ENCODE results near the gene ANO10.
"Not testable (repeated sequence)": the region's sequence is repeated elsewhere in the genome, so short reads cannot be mapped to it uniquely, and the experiment has no call there.

ANO10 gene

GRCh38 chr3:43366885-43367284, 254.9 kb downstream of the ANO10 start:
- no peak for DNase-seq

DNA sequence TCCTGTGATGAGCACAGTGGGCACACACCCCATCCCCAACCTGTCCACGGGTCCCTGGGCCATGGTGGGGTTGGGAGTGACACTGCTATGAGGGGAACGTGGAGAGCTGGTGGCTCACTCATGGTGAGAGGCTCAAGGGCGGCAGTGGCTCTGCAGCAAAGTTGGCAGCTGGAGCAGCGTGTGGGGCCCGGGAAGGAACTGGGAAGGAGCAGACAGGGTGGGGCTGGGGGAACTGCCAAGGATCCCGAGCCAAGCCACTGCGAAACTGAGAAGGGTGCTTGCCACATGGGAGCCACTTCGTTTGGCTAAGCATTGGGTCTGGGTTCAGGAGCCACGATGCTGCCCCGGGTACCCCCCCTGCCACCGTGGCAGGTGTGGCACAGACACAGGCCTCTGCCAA, 255.3 kb downstream of the ANO10 start:
- DNase-seq, result no peak

DNA sequence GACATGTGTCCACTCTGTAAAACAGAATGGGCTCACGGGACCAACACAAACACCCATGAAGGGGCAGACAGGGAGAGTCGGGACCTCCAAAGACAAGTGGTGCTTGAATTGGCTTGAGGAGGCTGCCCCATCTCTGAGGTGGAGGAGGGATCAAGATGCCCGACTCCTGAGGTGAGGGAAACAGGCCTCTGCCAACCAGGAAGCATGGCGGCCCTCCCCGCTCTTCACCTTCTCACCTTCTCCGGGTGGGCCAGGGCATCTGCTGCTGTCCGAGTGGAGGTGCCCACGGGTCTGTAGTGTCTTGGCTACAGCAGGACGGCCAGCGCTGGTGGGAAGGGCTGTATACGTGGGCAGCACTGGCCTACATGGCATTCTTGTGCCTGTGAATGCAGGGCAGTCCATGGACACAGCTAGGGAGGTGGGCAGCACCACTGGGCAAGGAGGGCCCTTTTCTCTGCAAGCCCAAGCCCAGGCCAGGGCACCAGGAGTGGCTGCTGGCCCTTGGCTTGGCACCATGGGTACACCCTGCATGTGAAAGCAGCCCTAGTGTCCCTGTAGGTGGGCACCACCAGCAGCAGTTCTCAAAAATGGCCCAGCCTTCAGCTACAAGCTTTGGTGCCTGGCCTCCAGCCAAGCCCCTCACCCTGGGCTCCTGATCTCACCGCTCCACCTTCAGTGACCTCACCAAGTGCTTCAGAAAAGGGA, 256.1 kb downstream of the ANO10 start:
- no peak for DNase-seq

GRCh38 chr3:43364926-43365325, 256.9 kb downstream of the ANO10 start:
- no peak for DNase-seq

DNA sequence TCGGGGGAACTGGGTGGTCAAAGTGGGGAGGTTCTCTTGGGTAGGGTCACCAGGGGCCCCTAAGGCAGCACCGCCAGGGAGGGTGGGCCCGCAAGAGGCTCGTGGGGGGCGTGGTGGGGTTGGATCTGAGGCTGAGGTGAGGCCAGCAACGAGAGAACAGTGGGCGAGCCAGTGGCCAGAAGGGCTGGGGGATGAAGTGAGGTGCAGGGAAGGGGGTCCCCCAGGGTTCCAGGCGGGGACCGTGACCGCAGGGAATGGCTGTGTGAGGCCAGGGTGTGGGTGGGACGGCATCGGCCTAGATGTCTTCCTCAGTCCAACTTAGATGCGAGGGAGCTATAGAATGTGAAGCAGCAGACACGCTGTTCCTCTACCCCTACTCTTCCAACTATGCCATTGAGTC, 257.3 kb downstream of the ANO10 start:
- no peak for DNase-seq

GRCh38 chr3:43363621-43364266, 258.1 kb downstream of the ANO10 start:
- DNase-seq, result no peak

DNA sequence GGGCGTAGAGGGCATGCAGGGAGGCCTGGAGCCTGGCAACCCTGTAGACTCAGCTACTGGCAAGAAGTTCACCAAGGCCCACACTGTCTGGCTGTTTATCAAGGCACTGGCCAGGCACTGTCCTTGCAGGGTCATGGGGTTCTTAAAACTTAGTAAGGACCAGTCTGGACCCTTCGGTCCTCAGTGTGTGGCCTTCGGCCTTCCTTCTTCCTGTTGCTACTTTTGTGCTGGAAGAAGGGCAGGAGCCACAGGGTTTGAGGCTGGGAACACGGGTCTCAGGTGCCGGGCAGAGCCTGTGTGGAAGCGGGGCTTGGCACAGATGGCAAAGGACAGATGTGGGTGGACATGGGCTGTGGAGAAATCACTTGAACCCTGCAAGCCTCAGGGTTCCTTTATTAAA, 258.9 kb downstream of the ANO10 start:
- no peak for DNase-seq

DNA sequence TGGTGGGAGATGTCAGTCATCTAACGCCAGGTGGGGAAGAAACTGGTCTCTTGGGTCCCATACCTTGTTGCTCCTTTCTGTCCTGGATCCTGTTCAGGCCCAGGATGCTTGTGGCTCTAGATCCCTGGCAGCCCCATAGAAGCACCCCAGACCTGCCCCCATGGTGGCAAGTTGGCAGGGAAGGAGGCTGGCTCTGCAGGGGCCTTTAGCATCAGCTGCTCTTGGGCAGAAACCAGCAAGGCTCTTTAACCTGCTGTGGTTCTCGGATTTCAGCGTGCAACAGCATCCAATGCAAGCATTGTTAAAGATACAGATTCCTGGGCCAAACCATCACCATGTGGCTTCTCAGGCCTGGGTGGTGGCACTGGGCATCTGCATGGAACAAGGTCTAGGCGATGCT, 259.6 kb downstream of the ANO10 start:
- no peak for DNase-seq

GRCh38 chr3:43361077-43361476, 260.7 kb downstream of the ANO10 start:
- DNase-seq, result no peak

GRCh38 chr3:43356033-43356432, 265.8 kb downstream of the ANO10 start:
- not testable (repeated sequence) for DNase-seq

DNA sequence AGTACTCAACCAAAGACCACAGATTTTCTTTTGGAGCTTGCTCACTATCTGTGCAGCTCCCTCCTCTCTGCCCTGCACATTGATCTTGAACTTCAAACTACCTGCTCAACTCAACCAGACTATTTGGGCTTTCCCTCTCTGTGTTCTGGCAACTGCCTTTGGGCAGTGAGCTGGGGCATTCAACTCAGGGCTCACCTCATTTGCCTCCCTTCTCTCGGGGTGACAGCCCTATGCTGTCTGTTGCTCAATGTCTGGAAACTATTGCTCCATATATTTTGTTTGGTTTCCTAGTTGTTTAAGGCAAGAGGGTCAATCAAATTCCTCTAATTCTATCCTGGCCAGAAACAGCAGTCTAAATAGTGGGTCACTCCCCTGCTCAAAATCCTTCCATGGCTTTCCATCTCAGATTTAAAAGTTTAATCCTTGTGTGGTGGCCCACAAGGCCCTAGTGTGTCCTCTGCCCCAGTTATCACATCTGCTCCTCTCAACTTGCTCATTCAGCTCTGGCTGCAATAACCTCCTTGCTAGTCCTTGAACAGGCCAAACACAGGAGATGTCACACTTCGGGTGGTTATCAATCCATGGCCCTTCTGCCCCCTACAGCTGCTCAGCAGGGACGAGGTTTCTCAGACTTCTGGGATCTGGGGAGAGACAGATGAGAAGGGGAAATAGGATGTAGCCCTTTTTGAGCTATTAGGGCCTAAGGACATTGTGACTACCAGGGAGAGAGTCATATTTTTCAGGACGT, 267.7 kb downstream of the ANO10 start:
- no peak for DNase-seq

- no peak for DNase-seq
Observed at GRCh38 chr3:43353393-43353792, 268.4 kb downstream of the ANO10 start.

- DNase-seq, result no peak
Observed at GRCh38 chr3:43349716-43350115, 272.1 kb downstream of the ANO10 start.

DNA sequence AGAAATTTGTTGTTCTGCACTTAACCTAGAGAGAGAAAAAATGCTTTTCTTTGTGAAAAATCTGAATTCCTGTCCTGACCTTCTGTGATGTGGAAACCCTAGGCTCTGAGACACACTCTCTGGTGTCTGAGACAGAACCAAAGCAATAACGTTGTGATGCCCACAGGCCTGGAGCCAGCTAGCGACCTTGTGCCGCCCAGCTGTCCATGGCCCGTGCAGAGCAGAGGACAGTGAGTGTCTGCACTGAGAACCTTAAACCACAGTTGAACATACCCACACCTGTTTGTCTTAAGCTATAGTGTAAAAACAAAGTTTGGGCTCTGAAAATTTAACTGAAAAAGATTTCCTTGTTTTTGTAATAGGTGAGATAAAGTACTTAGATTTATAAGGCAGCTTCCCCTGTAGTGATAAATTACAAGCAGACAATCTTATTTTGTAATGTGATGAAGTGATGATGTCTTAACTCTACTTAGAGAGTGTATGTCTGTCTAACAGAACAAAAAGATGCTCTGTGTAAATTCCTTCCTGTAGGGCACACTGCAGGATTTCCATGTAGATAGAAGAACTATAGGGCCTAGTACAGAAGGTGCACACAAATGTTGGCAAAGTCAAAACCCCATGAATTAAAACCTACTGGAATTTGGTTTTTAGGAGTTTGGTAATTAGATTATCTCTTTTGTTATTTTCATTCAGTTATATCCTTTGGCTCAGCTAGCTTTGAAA, 272.8 kb downstream of the ANO10 start:
- no peak for DNase-seq

DNA sequence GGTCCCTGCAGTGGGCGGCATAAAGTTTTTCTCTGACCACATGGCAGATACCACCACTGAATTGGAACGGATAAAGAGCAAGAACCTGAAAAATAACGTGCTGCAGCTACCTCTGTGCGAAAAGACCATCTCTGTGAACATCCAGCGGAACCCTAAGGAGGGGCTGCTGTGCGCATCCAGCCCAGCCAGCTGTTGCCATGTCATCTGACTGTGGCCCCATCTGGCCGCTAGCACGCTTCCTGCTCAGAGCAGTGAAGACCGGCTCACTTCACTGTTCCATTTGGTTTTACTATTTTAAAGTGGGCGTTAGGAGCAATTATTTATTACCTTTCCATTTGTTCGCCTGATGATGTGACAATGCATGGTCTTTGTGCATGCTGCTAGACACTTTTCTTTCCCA, 273.5 kb downstream of the ANO10 start:
- DNase-seq, result no peak

DNA sequence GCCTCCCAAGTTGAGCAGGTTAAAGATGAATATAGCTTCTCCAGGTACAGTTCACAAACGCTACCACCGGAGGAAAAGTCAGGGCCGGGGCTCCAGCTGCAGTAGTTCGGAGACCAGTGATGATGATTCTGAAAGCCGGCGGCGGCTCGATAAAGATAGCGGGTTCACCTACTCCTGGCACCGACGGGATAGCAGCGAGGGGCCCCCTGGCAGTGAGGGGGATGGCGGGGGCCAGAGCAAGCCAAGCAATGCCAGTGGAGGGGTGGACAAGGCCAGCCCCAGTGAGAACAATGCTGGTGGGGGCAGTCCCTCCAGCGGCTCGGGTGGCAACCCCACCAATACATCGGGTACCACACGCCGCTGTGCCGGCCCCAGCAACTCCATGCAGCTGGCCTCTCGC, 274.0 kb downstream of the ANO10 start:
- DNase-seq, result no peak

- DNase-seq, result no peak
Observed at GRCh38 chr3:43346978-43347749, 274.6 kb downstream of the ANO10 start.

DNA sequence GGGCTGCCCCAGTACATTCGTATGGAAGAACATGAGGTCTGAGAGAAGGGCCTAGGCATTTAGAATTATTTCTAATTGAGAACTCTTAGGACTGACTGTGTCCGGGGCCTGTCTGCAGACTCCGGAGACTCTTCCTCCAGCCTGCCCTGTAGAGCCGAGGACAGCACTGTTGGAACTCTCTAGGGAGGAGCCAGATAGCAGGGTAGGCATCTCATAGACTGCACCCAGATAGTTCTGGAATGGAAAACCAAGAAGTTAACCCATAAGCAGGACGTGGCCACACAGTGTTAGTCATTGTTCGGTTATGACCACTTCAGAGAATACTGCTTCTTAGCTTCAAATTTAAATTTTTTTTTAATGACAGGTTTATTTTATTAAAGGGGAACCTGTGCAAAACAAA, 275.9 kb downstream of the ANO10 start:
- no peak for DNase-seq

DNA sequence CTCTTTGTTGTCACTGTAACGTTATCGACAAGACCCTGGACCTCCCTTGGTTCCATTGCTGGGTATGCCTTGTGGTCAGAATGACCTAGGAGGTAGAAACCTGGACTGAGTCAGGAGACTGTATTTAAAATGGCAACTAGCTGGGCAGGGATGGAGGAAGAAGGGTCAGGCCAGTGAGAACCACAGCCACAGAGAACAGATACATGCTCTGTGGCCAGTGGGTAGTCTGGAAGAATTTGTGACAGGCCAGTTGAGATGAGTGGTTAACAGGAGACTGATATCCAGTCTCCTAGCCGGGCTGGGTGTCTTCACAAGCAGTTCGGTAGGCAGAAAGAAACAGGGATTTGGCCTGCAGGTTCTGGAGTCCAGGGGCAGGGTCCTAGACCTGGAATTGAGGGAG, 276.6 kb downstream of the ANO10 start:
- DNase-seq, result no peak

DNA sequence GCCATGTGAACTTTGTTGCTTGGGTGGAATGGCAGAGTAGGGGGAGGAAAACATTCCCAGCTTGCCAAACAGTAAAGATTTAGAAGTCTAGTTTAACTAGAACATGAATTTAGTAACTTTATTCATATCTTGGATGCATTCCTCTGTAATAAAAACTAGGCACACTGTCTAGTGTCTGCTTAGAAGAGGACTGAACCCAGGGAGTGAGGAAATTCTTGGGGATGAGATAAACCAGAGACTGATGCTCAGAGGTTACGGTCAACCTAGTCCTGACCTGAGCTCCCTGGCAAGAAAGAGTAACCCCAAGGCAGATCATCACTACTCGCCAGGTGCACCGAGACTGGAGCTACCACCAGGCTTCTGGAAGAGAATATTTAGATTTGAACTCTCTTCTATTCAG, 277.3 kb downstream of the ANO10 start:
- DNase-seq, result no peak

DNA sequence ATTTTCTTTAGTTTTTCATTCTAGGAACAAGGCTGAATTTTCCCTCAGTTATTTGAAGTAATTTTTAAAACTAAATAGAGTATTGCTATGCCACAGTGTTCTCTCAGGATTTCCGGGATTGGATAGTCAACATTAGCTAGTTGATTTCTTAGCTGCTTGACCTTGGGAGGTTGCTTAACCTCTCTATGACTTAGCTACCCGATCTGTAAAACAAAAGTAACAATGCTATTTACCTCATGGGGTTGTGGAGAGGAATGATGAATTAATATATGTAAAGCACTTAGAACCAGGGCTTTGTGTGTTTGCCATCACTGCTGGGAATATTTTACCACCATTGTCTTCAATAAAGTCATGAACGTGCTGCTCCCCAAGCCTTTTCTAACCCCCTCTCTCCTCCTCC, 278.0 kb downstream of the ANO10 start:
- no peak for DNase-seq

- no peak for DNase-seq
Observed at GRCh38 chr3:43343185-43343584, 278.6 kb downstream of the ANO10 start.

DNA sequence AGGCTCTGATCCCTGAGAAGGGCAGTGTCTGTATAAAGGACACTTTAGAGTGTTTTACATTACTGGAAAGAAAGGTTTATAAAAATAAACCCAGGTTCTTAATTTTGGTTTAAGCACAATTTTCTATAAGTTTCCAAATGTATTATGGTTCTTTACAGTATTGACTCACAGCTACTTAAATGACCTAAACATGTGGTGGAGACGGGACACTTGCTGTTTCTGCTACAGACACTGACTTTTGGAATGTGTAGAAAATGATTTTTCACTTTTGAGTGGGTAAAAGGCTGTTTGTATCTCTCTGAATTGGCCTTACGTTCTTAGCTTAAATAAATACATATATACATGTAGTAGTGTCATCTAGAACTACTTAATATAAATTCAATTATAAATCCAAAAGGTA, 280.0 kb downstream of the ANO10 start:
- no peak for DNase-seq
